ENCODE data around the gene MYMX.
A peak's percentile ranks its signal among the peaks of the same experiment; 100 is the strongest.
"Not testable (repeated sequence)": the region's sequence is repeated elsewhere in the genome, so short reads cannot be mapped to it uniquely, and the experiment has no call there.

The MYMX gene

GRCh38 chr6:44177691-44178423 is 38.9 kb upstream of the MYMX start:
- Histone ChIP-seq H3K27ac (ENCODE audit: low read depth, low read length) (peak overlapping the region; percentile 79), H3K4me3 (ENCODE audit: low read depth in 1 of 5, low read length in 5 of 5) (no peak overlapping the region), H3K36me3 (ENCODE audit: control insufficient read depth in 5 of 5, insufficient read depth in 5 of 5, low read length in 5 of 5) (no peaks in the 10 kb centered on the region), H3K9me3 (ENCODE audit: control insufficient read depth in 5 of 5, low read length in 5 of 5) (no peaks in the 10 kb centered on the region), H3K9ac (ENCODE audit: low read length in 5 of 5) (no peak overlapping the region), H3K4me1 (ENCODE audit: control insufficient read depth in 5 of 5, insufficient read depth in 5 of 5, low read length in 5 of 5) (peaks cover 5 to 47% (median 36%) of the 10 kb centered on the region in 5 donors), H3K27me3 (ENCODE audit: control insufficient read depth in 5 of 5, insufficient read depth in 4 of 5, low read length in 5 of 5) (no peaks in the 10 kb centered on the region)

GRCh38 chr6:44178424-44179071 is 38.2 kb upstream of the MYMX start:
- Histone ChIP-seq H3K36me3 (ENCODE audit: control insufficient read depth in 5 of 5, insufficient read depth in 5 of 5, low read length in 5 of 5) (no peaks in the 10 kb centered on the region), H3K27ac (ENCODE audit: low read depth, low read length) (peak overlapping the region; percentile 79), H3K9ac (ENCODE audit: low read length in 5 of 5) (no peak overlapping the region), H3K27me3 (ENCODE audit: control insufficient read depth in 5 of 5, insufficient read depth in 4 of 5, low read length in 5 of 5) (no peaks in the 10 kb centered on the region), H3K4me3 (ENCODE audit: low read depth in 1 of 5, low read length in 5 of 5) (no peak overlapping the region), H3K4me1 (ENCODE audit: control insufficient read depth in 5 of 5, insufficient read depth in 5 of 5, low read length in 5 of 5) (peaks cover 3 to 45% (median 31%) of the 10 kb centered on the region in 5 donors), H3K9me3 (ENCODE audit: control insufficient read depth in 5 of 5, low read length in 5 of 5) (no peaks in the 10 kb centered on the region)

GRCh38 chr6:44179072-44179536 is 37.6 kb upstream of the MYMX start:
- H3K36me3 ChIP-seq (ENCODE audit: control insufficient read depth in 5 of 5, insufficient read depth in 5 of 5, low read length in 5 of 5): no peaks in the 10 kb centered on the region
- no peaks in the 10 kb centered on the region for H3K27me3 ChIP-seq (ENCODE audit: control insufficient read depth in 5 of 5, insufficient read depth in 4 of 5, low read length in 5 of 5)
- H3K27ac ChIP-seq (ENCODE audit: low read depth, low read length): peak overlapping the region; percentile 79
- H3K9me3 ChIP-seq (ENCODE audit: control insufficient read depth in 5 of 5, low read length in 5 of 5): no peaks in the 10 kb centered on the region
- no peak overlapping the region for H3K9ac ChIP-seq (ENCODE audit: low read length in 5 of 5)
- H3K4me3 ChIP-seq (ENCODE audit: low read depth in 1 of 5, low read length in 5 of 5): no peak overlapping the region
- H3K4me1 ChIP-seq (ENCODE audit: control insufficient read depth in 5 of 5, insufficient read depth in 5 of 5, low read length in 5 of 5): peaks cover 3 to 49% (median 31%) of the 10 kb centered on the region in 5 donors

- Histone ChIP-seq H3K27ac (ENCODE audit: low read depth, low read length) (peak overlapping the region; percentile 72), H3K9ac (ENCODE audit: low read length in 5 of 5) (no peak overlapping the region), H3K4me3 (ENCODE audit: low read depth in 1 of 5, low read length in 5 of 5) (no peak overlapping the region), H3K36me3 (ENCODE audit: control insufficient read depth in 5 of 5, insufficient read depth in 5 of 5, low read length in 5 of 5) (no peaks in the 10 kb centered on the region), H3K27me3 (ENCODE audit: control insufficient read depth in 5 of 5, insufficient read depth in 4 of 5, low read length in 5 of 5) (no peaks in the 10 kb centered on the region), H3K9me3 (ENCODE audit: control insufficient read depth in 5 of 5, low read length in 5 of 5) (no peaks in the 10 kb centered on the region), H3K4me1 (ENCODE audit: control insufficient read depth in 5 of 5, insufficient read depth in 5 of 5, low read length in 5 of 5) (peaks cover 3 to 49% (median 31%) of the 10 kb centered on the region in 5 donors)
Observed at GRCh38 chr6:44179648-44180047, 37.1 kb upstream of the MYMX start.

GRCh38 chr6:44180406-44180805 is 36.3 kb upstream of the MYMX start:
- H3K36me3 ChIP-seq (ENCODE audit: control insufficient read depth in 5 of 5, insufficient read depth in 5 of 5, low read length in 5 of 5): no peaks in the 10 kb centered on the region
- no peaks in the 10 kb centered on the region for H3K27me3 ChIP-seq (ENCODE audit: control insufficient read depth in 5 of 5, insufficient read depth in 4 of 5, low read length in 5 of 5)
- H3K27ac ChIP-seq (ENCODE audit: low read depth, low read length): no peak overlapping the region
- H3K9me3 ChIP-seq (ENCODE audit: control insufficient read depth in 5 of 5, low read length in 5 of 5): no peaks in the 10 kb centered on the region
- no peak overlapping the region for H3K4me3 ChIP-seq (ENCODE audit: low read depth in 1 of 5, low read length in 5 of 5)
- H3K4me1 ChIP-seq (ENCODE audit: control insufficient read depth in 5 of 5, insufficient read depth in 5 of 5, low read length in 5 of 5): peaks cover 3 to 49% (median 31%) of the 10 kb centered on the region in 5 donors
- no peak overlapping the region for H3K9ac ChIP-seq (ENCODE audit: low read length in 5 of 5)

GRCh38 chr6:44180886-44181285 is 35.8 kb upstream of the MYMX start:
- Histone ChIP-seq H3K9me3 (ENCODE audit: control insufficient read depth in 5 of 5, low read length in 5 of 5) (no peaks in the 10 kb centered on the region), H3K27me3 (ENCODE audit: control insufficient read depth in 5 of 5, insufficient read depth in 4 of 5, low read length in 5 of 5) (no peaks in the 10 kb centered on the region), H3K27ac (ENCODE audit: low read depth, low read length) (no peak overlapping the region), H3K36me3 (ENCODE audit: control insufficient read depth in 5 of 5, insufficient read depth in 5 of 5, low read length in 5 of 5) (no peaks in the 10 kb centered on the region), H3K4me3 (ENCODE audit: low read depth in 1 of 5, low read length in 5 of 5) (no peak overlapping the region), H3K9ac (ENCODE audit: low read length in 5 of 5) (no peak overlapping the region), H3K4me1 (ENCODE audit: control insufficient read depth in 5 of 5, insufficient read depth in 5 of 5, low read length in 5 of 5) (peaks cover 3 to 50% (median 31%) of the 10 kb centered on the region in 5 donors)

- H3K4me1 ChIP-seq (ENCODE audit: control insufficient read depth in 5 of 5, insufficient read depth in 5 of 5, low read length in 5 of 5): peaks cover 3 to 47% (median 23%) of the 10 kb centered on the region in 5 donors
- not testable (repeated sequence) for H3K27me3 ChIP-seq (ENCODE audit: control insufficient read depth in 5 of 5, insufficient read depth in 4 of 5, low read length in 5 of 5); H3K9ac ChIP-seq (ENCODE audit: low read length in 5 of 5); H3K36me3 ChIP-seq (ENCODE audit: control insufficient read depth in 5 of 5, insufficient read depth in 5 of 5, low read length in 5 of 5); H3K4me3 ChIP-seq (ENCODE audit: low read depth in 1 of 5, low read length in 5 of 5); H3K9me3 ChIP-seq (ENCODE audit: control insufficient read depth in 5 of 5, low read length in 5 of 5); H3K27ac ChIP-seq (ENCODE audit: low read depth, low read length)
Observed at GRCh38 chr6:44181784-44182183, 34.9 kb upstream of the MYMX start.

GRCh38 chr6:44182911-44183390 is 33.8 kb upstream of the MYMX start:
- no peak overlapping the region for H3K4me3 ChIP-seq (ENCODE audit: low read depth in 1 of 5, low read length in 5 of 5)
- H3K9ac ChIP-seq (ENCODE audit: low read length in 5 of 5): no peak overlapping the region
- no peaks in the 10 kb centered on the region for H3K36me3 ChIP-seq (ENCODE audit: control insufficient read depth in 5 of 5, insufficient read depth in 5 of 5, low read length in 5 of 5)
- H3K9me3 ChIP-seq (ENCODE audit: control insufficient read depth in 5 of 5, low read length in 5 of 5): no peaks in the 10 kb centered on the region
- H3K27me3 ChIP-seq (ENCODE audit: control insufficient read depth in 5 of 5, insufficient read depth in 4 of 5, low read length in 5 of 5): no peaks in the 10 kb centered on the region
- no peak overlapping the region for H3K27ac ChIP-seq (ENCODE audit: low read depth, low read length)
- peaks cover 2 to 38% (median 12%) of the 10 kb centered on the region in 5 donors for H3K4me1 ChIP-seq (ENCODE audit: control insufficient read depth in 5 of 5, insufficient read depth in 5 of 5, low read length in 5 of 5)

- Histone ChIP-seq H3K9ac (ENCODE audit: low read length in 5 of 5) (no peak overlapping the region), H3K4me1 (ENCODE audit: control insufficient read depth in 5 of 5, insufficient read depth in 5 of 5, low read length in 5 of 5) (peaks cover 0 to 29% (median 7%) of the 10 kb centered on the region in 5 donors), H3K27ac (ENCODE audit: low read depth, low read length) (no peak overlapping the region), H3K9me3 (ENCODE audit: control insufficient read depth in 5 of 5, low read length in 5 of 5) (no peaks in the 10 kb centered on the region), H3K27me3 (ENCODE audit: control insufficient read depth in 5 of 5, insufficient read depth in 4 of 5, low read length in 5 of 5) (no peaks in the 10 kb centered on the region), H3K4me3 (ENCODE audit: low read depth in 1 of 5, low read length in 5 of 5) (no peak overlapping the region), H3K36me3 (ENCODE audit: control insufficient read depth in 5 of 5, insufficient read depth in 5 of 5, low read length in 5 of 5) (no peaks in the 10 kb centered on the region)
Observed at GRCh38 chr6:44183783-44184182, 32.9 kb upstream of the MYMX start.

GRCh38 chr6:44185356-44185755 is 31.4 kb upstream of the MYMX start:
- not testable (repeated sequence) for H3K4me3 ChIP-seq (ENCODE audit: low read depth in 1 of 5, low read length in 5 of 5); H3K9me3 ChIP-seq (ENCODE audit: control insufficient read depth in 5 of 5, low read length in 5 of 5); H3K36me3 ChIP-seq (ENCODE audit: control insufficient read depth in 5 of 5, insufficient read depth in 5 of 5, low read length in 5 of 5); H3K27me3 ChIP-seq (ENCODE audit: control insufficient read depth in 5 of 5, insufficient read depth in 4 of 5, low read length in 5 of 5); H3K27ac ChIP-seq (ENCODE audit: low read depth, low read length); H3K9ac ChIP-seq (ENCODE audit: low read length in 5 of 5)
- H3K4me1 ChIP-seq (ENCODE audit: control insufficient read depth in 5 of 5, insufficient read depth in 5 of 5, low read length in 5 of 5): peaks cover 0 to 20% (median 5%) of the 10 kb centered on the region in 5 donors
